Osteocyte (in vitro differentiated cells): Measurements from ENCODE around the gene COL7A1. TPM values are rescaled to one million over a fixed set of nuclear protein-coding genes. Genes with fewer than 3 reads are reported as not detected.

ENCODE experiments used
- DNase-seq: peaks from one replicate; pipeline ENCODE4 v3.0.0; 2021; ENCODE audit warnings: mixed read lengths; ENCODE audit not compliant: unreplicated experiment; ENCODE audit errors: extremely low spot score
- H3K27ac Mint-ChIP-seq: one replicate; pipeline ENCODE4 v1.8.0; 2021; ENCODE audit warnings: mild to moderate bottlenecking, mixed read lengths; ENCODE audit not compliant: unreplicated experiment
- H3K27me3 Mint-ChIP-seq: one replicate; pipeline ENCODE4 v1.8.0; 2021; ENCODE audit warnings: mixed read lengths; ENCODE audit not compliant: unreplicated experiment
- H3K36me3 Mint-ChIP-seq: one replicate; pipeline ENCODE4 v1.8.0; 2021; ENCODE audit warnings: mixed read lengths; ENCODE audit not compliant: unreplicated experiment
- H3K4me1 Mint-ChIP-seq: one replicate; pipeline ENCODE4 v1.8.0; 2021; ENCODE audit warnings: mixed read lengths; ENCODE audit not compliant: unreplicated experiment
- H3K4me3 Mint-ChIP-seq: one replicate; pipeline ENCODE4 v1.8.0; 2021; ENCODE audit warnings: mild to moderate bottlenecking, moderate library complexity, mixed read lengths; ENCODE audit not compliant: unreplicated experiment
- H3K9me3 Mint-ChIP-seq: one replicate; pipeline ENCODE4 v1.8.0; 2021; ENCODE audit warnings: mixed read lengths; ENCODE audit not compliant: unreplicated experiment
- microRNA-seq: library from miRNA; unstranded; fragments of <30 nt; microRNA quantifications from one replicate; pipeline ENCODE4 v1.1.0, GENCODE V29; 2020; ENCODE audit not compliant: unreplicated experiment
- total RNA-seq: library from RNA; stranded (reverse); gene quantifications from 2 replicates; pipeline ENCODE4 v1.2.1, GENCODE V29; 2021
- TF ChIP-seq, protein P1 (sequence below): fragments of 200-600 bp; sonication (generic); IDR thresholded peaks from 2 replicates; pipeline ENCODE4 v1.5.0; 2021; ENCODE audit warnings: antibody characterized with exemption, mild to moderate bottlenecking, moderate library complexity

COL7A1 gene
- total RNA-seq, 1 donor from 2014 or later = 16.6 TPM

- Mint-ChIP-seq H3K36me3 (peaks cover 2% of the 10 kb centered on the region), H3K27me3 (no peaks in the 10 kb centered on the region), H3K4me1 (no peaks in the 10 kb centered on the region), H3K4me3 (no peak overlapping the region), H3K9me3 (no peaks in the 10 kb centered on the region), H3K27ac (no peak overlapping the region)
- no peak for DNase-seq
- TF ChIP-seq, protein P1, sequence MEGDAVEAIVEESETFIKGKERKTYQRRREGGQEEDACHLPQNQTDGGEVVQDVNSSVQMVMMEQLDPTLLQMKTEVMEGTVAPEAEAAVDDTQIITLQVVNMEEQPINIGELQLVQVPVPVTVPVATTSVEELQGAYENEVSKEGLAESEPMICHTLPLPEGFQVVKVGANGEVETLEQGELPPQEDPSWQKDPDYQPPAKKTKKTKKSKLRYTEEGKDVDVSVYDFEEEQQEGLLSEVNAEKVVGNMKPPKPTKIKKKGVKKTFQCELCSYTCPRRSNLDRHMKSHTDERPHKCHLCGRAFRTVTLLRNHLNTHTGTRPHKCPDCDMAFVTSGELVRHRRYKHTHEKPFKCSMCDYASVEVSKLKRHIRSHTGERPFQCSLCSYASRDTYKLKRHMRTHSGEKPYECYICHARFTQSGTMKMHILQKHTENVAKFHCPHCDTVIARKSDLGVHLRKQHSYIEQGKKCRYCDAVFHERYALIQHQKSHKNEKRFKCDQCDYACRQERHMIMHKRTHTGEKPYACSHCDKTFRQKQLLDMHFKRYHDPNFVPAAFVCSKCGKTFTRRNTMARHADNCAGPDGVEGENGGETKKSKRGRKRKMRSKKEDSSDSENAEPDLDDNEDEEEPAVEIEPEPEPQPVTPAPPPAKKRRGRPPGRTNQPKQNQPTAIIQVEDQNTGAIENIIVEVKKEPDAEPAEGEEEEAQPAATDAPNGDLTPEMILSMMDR = no peak
Observed at GRCh38 chr3:48518638-48519276, 76.4 kb downstream of the COL7A1 start.

DNA sequence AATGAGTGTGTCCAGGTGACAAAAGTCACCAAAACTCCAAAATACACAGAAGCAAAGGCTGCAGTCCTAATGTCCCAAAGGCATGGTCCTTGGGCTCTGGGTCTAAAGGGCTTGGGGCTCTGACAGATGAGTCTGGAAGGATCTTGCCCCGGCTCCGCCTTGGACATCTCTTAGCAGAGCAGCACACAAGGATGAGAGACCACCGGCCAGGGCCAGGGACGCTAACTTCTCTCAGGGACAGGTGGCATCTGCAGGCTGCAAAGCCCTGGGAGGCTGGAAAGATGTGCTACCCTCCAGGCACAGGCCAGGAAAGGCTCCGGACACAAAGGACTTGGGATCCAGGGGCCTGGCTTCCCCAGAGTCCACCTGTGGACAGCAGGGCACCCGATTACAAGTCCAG, 77.1 kb downstream of the COL7A1 start:
- DNase-seq = no peak
- Mint-ChIP-seq H3K4me3 (no peak overlapping the region), H3K9me3 (no peaks in the 10 kb centered on the region), H3K27ac (no peak overlapping the region), H3K36me3 (peaks cover 2% of the 10 kb centered on the region), H3K4me1 (no peaks in the 10 kb centered on the region), H3K27me3 (no peaks in the 10 kb centered on the region)
- TF ChIP-seq, protein P1 = no peak

DNA sequence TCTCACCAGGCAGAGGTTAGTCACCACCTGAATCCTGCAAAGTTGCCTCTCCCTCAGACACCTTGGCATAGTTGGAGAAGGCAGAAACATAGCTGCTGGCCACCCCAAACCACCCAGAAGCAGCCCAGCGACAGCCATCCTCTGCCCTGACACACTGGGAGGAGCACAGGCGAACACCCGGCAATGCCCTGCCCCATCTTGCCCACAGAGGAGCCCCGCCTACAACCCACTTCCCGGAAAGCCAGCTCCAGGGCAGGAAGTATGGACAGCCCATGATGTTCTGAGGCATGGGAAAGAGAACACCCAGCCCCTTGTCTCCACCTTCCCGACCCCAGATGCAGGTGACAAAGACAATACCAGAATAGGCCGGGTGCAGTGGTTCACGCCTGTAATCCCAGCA, 78.6 kb downstream of the COL7A1 start:
- Mint-ChIP-seq H3K36me3 (peaks cover 2% of the 10 kb centered on the region), H3K4me1 (no peaks in the 10 kb centered on the region), H3K9me3 (no peaks in the 10 kb centered on the region), H3K27ac (no peak overlapping the region), H3K4me3 (no peak overlapping the region), H3K27me3 (no peaks in the 10 kb centered on the region)
- TF ChIP-seq, protein P1 = no peak
- no peak for DNase-seq

DNA sequence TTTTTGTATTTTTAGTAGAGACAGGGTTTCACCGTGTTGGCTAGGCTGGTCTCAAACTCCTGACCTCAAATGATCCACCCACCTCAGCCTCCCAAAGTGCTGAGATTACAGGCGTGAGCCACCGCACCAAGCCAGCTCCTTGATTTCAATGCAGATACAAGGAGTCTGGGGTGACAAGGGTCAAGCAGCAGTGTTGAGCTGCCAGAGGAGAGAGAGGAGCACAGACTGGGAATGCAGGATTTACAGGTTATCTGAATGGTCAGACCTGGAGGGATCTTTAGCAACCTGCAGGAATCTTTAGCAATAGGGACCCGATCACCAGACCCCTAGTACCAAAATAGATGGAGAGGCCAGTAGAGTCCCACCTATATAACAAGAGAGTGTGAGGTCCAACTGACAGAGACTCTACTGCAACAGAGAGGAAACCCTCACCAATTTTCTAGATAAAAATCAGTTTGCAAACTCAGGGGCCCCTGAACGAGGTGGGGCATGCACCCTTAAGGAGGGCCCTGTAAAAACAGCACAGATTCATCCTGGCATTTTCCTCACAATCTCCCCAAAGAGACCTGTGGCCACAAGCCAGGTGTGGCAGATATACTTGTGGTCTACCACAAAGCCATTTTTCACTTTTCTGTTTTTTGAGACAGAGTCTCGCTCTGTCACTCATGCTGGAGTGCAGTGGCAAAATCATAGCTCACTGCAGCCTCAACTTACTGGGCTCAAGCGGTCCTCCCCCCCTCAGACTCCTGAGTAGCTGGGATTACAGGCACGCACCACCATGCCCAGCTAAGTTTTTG, 80.5 kb downstream of the COL7A1 start:
- Mint-ChIP-seq H3K4me3 (no peak overlapping the region), H3K9me3 (no peaks in the 10 kb centered on the region), H3K27ac (no peak overlapping the region), H3K36me3 (peaks cover 2% of the 10 kb centered on the region), H3K27me3 (no peaks in the 10 kb centered on the region), H3K4me1 (no peaks in the 10 kb centered on the region)
- no peak for DNase-seq
- TF ChIP-seq, protein P1 = no peak

Small RNA genes within 50 kb of the gene (microRNA-seq; reads per million reads assigned to microRNA genes)
- gene MIR4793 = not detected
- not detected for gene MIR6823
- not detected for gene MIR711

Other genes with a start within 250 kb of the COL7A1 start
- not detected in 2 replicates for gene FBXW12, start 223.1 kb downstream of the COL7A1 start, total RNA-seq
- gene PLXNB1, start 165.2 kb downstream of the COL7A1 start, total RNA-seq = 76.7 and 88.2 TPM in 2 replicates
- 11.3 and 11.9 TPM in 2 replicates for gene CCDC51, start 155.2 kb downstream of the COL7A1 start, total RNA-seq
- gene TMA7, start 155.1 kb downstream of the COL7A1 start, total RNA-seq = 186 and 198 TPM in 2 replicates
- 8.5 and 9.3 TPM in 2 replicates for gene ATRIP, start 148.6 kb downstream of the COL7A1 start, total RNA-seq
- gene SHISA5, start 91.2 kb downstream of the COL7A1 start, total RNA-seq = 203 and 211 TPM in 2 replicates
- 7.1 TPM in 2 replicates for gene PFKFB4, start 38.5 kb downstream of the COL7A1 start, total RNA-seq
- 0.81 and 0.89 TPM in 2 replicates for gene UCN2, start 31.5 kb downstream of the COL7A1 start, total RNA-seq
- gene UQCRC1, start 14.3 kb upstream of the COL7A1 start, total RNA-seq = 201 and 202 TPM in 2 replicates
- not detected in 2 replicates for gene TMEM89, start 26.4 kb upstream of the COL7A1 start, total RNA-seq
- 63.8 and 66.2 TPM in 2 replicates for gene SLC26A6, start 40.1 kb upstream of the COL7A1 start, total RNA-seq
- gene CELSR3, start 67.6 kb upstream of the COL7A1 start, total RNA-seq = 7.1 and 7.4 TPM in 2 replicates
- 26.3 and 27.2 TPM in 2 replicates for gene NCKIPSD, start 90.6 kb upstream of the COL7A1 start, total RNA-seq
- 101 and 104 TPM in 2 replicates for gene IP6K2, start 121.9 kb upstream of the COL7A1 start, total RNA-seq